HL-60 (cell line): ENCODE results near the gene PTPRN2.

Experiments
- POLR2AphosphoS5 ChIP-seq: IDR thresholded peaks from 2 replicates; pipeline ENCODE4 v1.6.1; 2012; ENCODE audit warnings: low read depth
- TF ChIP-seq, protein P1 (sequence below): IDR thresholded peaks from one replicate; pipeline ENCODE4 v1.5.1; 2011; ENCODE audit warnings: low read length, control low read depth, inconsistent platforms; ENCODE audit not compliant: insufficient read depth

GRCh38 chr7:158051776-158052175 is 535.8 kb downstream of the PTPRN2 start:
- TF ChIP-seq, protein P1, sequence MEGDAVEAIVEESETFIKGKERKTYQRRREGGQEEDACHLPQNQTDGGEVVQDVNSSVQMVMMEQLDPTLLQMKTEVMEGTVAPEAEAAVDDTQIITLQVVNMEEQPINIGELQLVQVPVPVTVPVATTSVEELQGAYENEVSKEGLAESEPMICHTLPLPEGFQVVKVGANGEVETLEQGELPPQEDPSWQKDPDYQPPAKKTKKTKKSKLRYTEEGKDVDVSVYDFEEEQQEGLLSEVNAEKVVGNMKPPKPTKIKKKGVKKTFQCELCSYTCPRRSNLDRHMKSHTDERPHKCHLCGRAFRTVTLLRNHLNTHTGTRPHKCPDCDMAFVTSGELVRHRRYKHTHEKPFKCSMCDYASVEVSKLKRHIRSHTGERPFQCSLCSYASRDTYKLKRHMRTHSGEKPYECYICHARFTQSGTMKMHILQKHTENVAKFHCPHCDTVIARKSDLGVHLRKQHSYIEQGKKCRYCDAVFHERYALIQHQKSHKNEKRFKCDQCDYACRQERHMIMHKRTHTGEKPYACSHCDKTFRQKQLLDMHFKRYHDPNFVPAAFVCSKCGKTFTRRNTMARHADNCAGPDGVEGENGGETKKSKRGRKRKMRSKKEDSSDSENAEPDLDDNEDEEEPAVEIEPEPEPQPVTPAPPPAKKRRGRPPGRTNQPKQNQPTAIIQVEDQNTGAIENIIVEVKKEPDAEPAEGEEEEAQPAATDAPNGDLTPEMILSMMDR, result no peak
- TF ChIP-seq POLR2AphosphoS5, result no peak
